Heart right ventricle (tissue), 16 donors: ENCODE results near the gene AKAP6. TPM values are rescaled to one million over a fixed set of nuclear protein-coding genes. Genes with fewer than 3 reads are reported as not detected.

Experiments used
- ATAC-seq, 8 donors: fragments of 200-7000 bp; cut with Tn5 transposase; one replicate each; pipeline ENCODE4 v1.9.1; 2020; ENCODE audit warnings: mild to moderate bottlenecking in 8 of 8, moderate library complexity in 8 of 8, moderate number of reproducible peaks in 1 of 8
- DNase-seq, 2 donors: peaks; one replicate each; pipeline ENCODE4 v3.0.0-alpha.2; 2020
- H3K27ac ChIP-seq, 10 donors: fragments of 200-600 bp; sonication (generic) in 2 of 10; one replicate each; pipeline versions ENCODE4 v1.5.0 to v1.8.0; 2020 to 2022; ENCODE audit warnings: mild to moderate bottlenecking in 3 of 10
- H3K27me3 ChIP-seq, 7 donors: fragments of 200-600 bp; one replicate each; pipeline ENCODE4 v1.8.0; 2021 to 2022; ENCODE audit warnings: mild to moderate bottlenecking in 2 of 7
- H3K36me3 ChIP-seq, 9 donors: fragments of 200-600 bp; sonication (generic) in 1 of 9; one replicate each; pipeline versions ENCODE4 v1.5.0 to v1.8.0; 2020 to 2022; ENCODE audit warnings: mild to moderate bottlenecking in 2 of 9
- H3K4me1 ChIP-seq, 9 donors: fragments of 200-600 bp; sonication (generic) in 1 of 9; one replicate each; pipeline versions ENCODE4 v1.5.0 to v1.8.0; 2020 to 2022; ENCODE audit warnings: mild to moderate bottlenecking in 4 of 9
- H3K4me3 ChIP-seq, 10 donors: fragments of 200-600 bp; sonication (generic) in 2 of 10; one replicate each; pipeline versions ENCODE4 v1.5.0 to v1.8.0; 2020 to 2022; ENCODE audit warnings: mild to moderate bottlenecking in 7 of 10, moderate library complexity in 2 of 10
- H3K9me3 ChIP-seq, 11 donors: fragments of 200-600 bp in 10 of 11; sonication (generic) in 2 of 11; one replicate each; pipeline versions ENCODE4 v1.5.0 to v1.8.0; 2013 to 2022; ENCODE audit warnings: mild to moderate bottlenecking in 2 of 11, control low read depth in 1 of 11, moderate library complexity in 1 of 11
- CTCF ChIP-seq, 9 donors: fragments of 200-600 bp; sonication (generic) in 2 of 9; IDR thresholded peaks; one replicate each; pipeline versions ENCODE4 v1.5.0 to v1.8.0; 2021 to 2022; ENCODE audit warnings: antibody characterized with exemption in 9 of 9, mild to moderate bottlenecking in 5 of 9, moderate library complexity in 1 of 9
- WGBS, 2 donors: extraction: QIAGEN DNeasy Blood & Tissue Kit; methylation state at CpG; one replicate each; pipeline ENCODE4 v1.1.7; 2013; ENCODE audit warnings: inconsistent platforms in 1 of 2; 5-methylcytosine and 5-hydroxymethylcytosine counted together
- intact Hi-C, 10 donors: fragments of 100-400 bp; cut with DNase I; formaldehyde crosslinking; loops; one replicate each; pipeline versions ENCODE4 v1.11.1 to v1.14.2; 2022
- polyA plus RNA-seq, 2 donors: library from polyadenylated mRNA; stranded (reverse); fragments of 200-250 nt; gene quantifications; one replicate each; pipeline ENCODE4 v1.2.3, GENCODE V29; 2013
- total RNA-seq, 10 donors: library from RNA; stranded (reverse); fragmentation: NEBNext Ultra II Directional in 3 of 10; extraction: Animal tissue kit (Norgen Biotek cat#: 25700) in 3 of 10; gene quantifications; one replicate each; pipeline versions ENCODE4 v1.2.1 to v1.2.4, GENCODE V29; 2021 to 2023
- donor health status: Arrhythmogenic right ventricular cardiomyopathy.
- donor health status: ischemic (EF 13 %, LVEDD 7.1; RV severe dilation, severe dysfunction).
- donor health status: healthy with polysubstance abuse.
- donor health status: DM: no; HTN: yes; CAD: no.
- donor health status: DM: no; HTN: no; CAD: no.
- donor health status: ischemic (EF 25% LVEDD 6.9; RV normal size, moderate dysfunction).
- donor health status: ischemic (EF 25% LVEDD 5.7; RV mildly dilated, moderate dysfunction).
- donor health status: healthy.
- donor health status: DM: yes; HTN: yes; CAD: no.
- donor health status: Ischemic cardiomyopathy.
- donor health status: ischemic (EF 35%, LVEDD 5.7; RV mildly dilated, moderate dysfunction).
- donor health status: nonischemic (EF 11% LVEDD 7.7; RV severe dilation, severe dysfunction).
- donor health status: DM: yes; HTN: yes; CAD: no.
- donor health status: PGD.
- donor health status: ischemic (EF 29% LVEDD 5.4; RV normal size, mild dysfunction).
- donor health status: nonischemic (EF 23%, LVEDD 6.1; RV moderate dilation, normal function).

Gene AKAP6
- total and polyA plus RNA-seq, 12 donors: 13.5 to 332 (median 229) TPM

- H3K9me3 ChIP-seq: no peaks in the 10 kb centered on the region
- H3K4me1 ChIP-seq: peaks cover 0 to 10% (median 0%) of the 10 kb centered on the region in 9 donors
- peaks cover 0 to 15% (median 0%) of the 10 kb centered on the region in 9 donors for H3K36me3 ChIP-seq
- no peak for TF ChIP-seq CTCF (IDR thresholded peaks at IDR 0.05)
- H3K27ac ChIP-seq: no peak overlapping the region
- ATAC-seq: no peak
- no peak for DNase-seq
- H3K4me3 ChIP-seq: no peak overlapping the region
- intact Hi-C loops: no loop called here
- H3K27me3 ChIP-seq: no peaks in the 10 kb centered on the region
Observed at GRCh38 chr14:32681598-32681997, 352.5 kb downstream of the AKAP6 start.

GRCh38 chr14:32682214-32682613 is 353.1 kb downstream of the AKAP6 start:
- intact Hi-C loops: no loop called here
- Histone ChIP-seq H3K4me3 (no peak overlapping the region), H3K9me3 (no peaks in the 10 kb centered on the region), H3K27ac (no peak overlapping the region), H3K36me3 (peaks cover 0 to 15% (median 0%) of the 10 kb centered on the region in 9 donors), H3K27me3 (no peaks in the 10 kb centered on the region), H3K4me1 (peaks cover 0 to 10% (median 0%) of the 10 kb centered on the region in 9 donors)
- DNase-seq (no peak), ATAC-seq (peak in 2 of 8 donors; percentile 22 to 40)
- WGBS, 2 donors: 70 to 73% methylated on average over 3 of the region's 3 CpGs
- no peak for TF ChIP-seq CTCF (IDR thresholded peaks at IDR 0.05)

DNA sequence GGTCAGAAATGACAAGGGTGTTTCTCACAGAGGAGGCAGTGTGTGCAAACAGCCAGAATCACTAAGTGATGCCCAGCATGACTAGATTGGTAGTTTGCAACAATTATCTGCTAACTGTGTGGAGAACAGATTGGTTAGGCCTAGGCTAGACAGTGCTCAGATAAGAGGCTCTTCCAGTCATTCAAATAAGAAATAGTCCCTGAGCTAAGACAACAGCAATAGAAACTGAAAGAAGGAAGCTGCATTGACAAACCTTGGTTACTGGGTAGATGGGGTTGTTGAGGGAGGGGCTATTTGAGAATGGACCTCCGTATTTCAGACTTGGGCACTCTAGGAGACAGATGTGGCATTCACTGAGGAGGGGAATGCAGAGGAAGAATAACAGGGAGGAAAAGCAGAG is 354.6 kb downstream of the AKAP6 start:
- WGBS, 2 donors: 75 to 84% methylated on average over 1 of the region's 1 CpG

DNA sequence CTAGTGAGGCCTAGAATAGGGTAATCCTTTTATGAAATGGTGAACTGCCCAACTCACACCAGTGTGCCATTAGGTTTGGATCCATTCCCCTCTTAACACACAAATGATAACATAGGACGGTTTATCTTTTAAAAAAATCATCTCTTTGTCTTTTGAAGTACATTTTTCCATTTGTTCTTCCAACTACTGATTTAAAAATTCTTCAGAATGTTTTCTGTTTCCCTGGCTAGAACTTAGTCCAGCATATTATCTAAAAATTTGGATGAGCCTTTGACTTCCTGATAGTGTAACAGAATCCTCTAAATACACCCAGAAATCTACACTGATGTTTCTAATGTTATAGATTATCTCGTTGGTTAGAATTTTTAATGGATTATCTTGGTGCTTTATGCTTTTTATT is 359.8 kb downstream of the AKAP6 start:
- DNase-seq (no peak), ATAC-seq (no peak)
- 37 to 48% methylated on average over 2 of the region's 2 CpGs for WGBS, 2 donors
- H3K9me3 ChIP-seq: no peaks in the 10 kb centered on the region
- TF ChIP-seq CTCF (IDR thresholded peaks at IDR 0.05): no peak
- intact Hi-C loops: no loop called here
- H3K27me3 ChIP-seq: no peaks in the 10 kb centered on the region
- peaks cover 0 to 19% (median 0%) of the 10 kb centered on the region in 9 donors for H3K4me1 ChIP-seq
- H3K36me3 ChIP-seq: peaks cover 0 to 2% (median 0%) of the 10 kb centered on the region in 9 donors
- H3K4me3 ChIP-seq: no peak overlapping the region
- no peak overlapping the region for H3K27ac ChIP-seq

More for the DNA sequence above, 354.6 kb downstream of the AKAP6 start:
- H3K36me3 ChIP-seq: peaks cover 0 to 9% (median 0%) of the 10 kb centered on the region in 9 donors
- DNase-seq (no peak), ATAC-seq (no peak)
- no peaks in the 10 kb centered on the region for H3K27me3 ChIP-seq
- H3K4me3 ChIP-seq: no peak overlapping the region
- peaks cover 0 to 15% (median 0%) of the 10 kb centered on the region in 9 donors for H3K4me1 ChIP-seq
- intact Hi-C loops: no loop called here
- H3K9me3 ChIP-seq: no peaks in the 10 kb centered on the region
- H3K27ac ChIP-seq: no peak overlapping the region
- no peak for TF ChIP-seq CTCF (IDR thresholded peaks at IDR 0.05)
